GM19452 (cell line): ENCODE measurements around the gene CALB2.
"Not testable (repeated sequence)": the region's sequence is repeated elsewhere in the genome, so short reads cannot be mapped to it uniquely, and the experiment has no call there.

Experiments
- ATAC-seq: cut with Tn5 transposase; IDR thresholded peaks from one replicate; pipeline ENCODE4 v1.9.1; 2021; ENCODE audit not compliant: unreplicated experiment

CALB2 gene

GRCh38 chr16:71352466-71352865, 6.1 kb upstream of the CALB2 start:
- ATAC-seq: no peak

- ATAC-seq: no peak
Observed at GRCh38 chr16:71352963-71353460, 5.5 kb upstream of the CALB2 start.

- no peak for ATAC-seq
Observed at GRCh38 chr16:71353736-71354135, 4.8 kb upstream of the CALB2 start.

- ATAC-seq: no peak
Observed at GRCh38 chr16:71354156-71354555, 4.4 kb upstream of the CALB2 start.

- ATAC-seq: no peak
Observed at GRCh38 chr16:71356051-71356740, 2.3 kb upstream of the CALB2 start.

- ATAC-seq: not testable (repeated sequence)
Observed at GRCh38 chr16:71356936-71357335, 1.6 kb upstream of the CALB2 start.

GRCh38 chr16:71357681-71358080, 842 bp upstream of the CALB2 start:
- no peak for ATAC-seq

- no peak for ATAC-seq
Observed at GRCh38 chr16:71359431-71359830, 908 bp downstream of the CALB2 start.

GRCh38 chr16:71360378-71360777, 1.9 kb downstream of the CALB2 start:
- ATAC-seq: no peak

- no peak for ATAC-seq
Observed at GRCh38 chr16:71364133-71364681, 5.7 kb downstream of the CALB2 start.

GRCh38 chr16:71365021-71365420, 6.5 kb downstream of the CALB2 start:
- ATAC-seq: no peak

- ATAC-seq: no peak
Observed at GRCh38 chr16:71367241-71367976, 8.9 kb downstream of the CALB2 start.

- ATAC-seq: no peak
Observed at GRCh38 chr16:71368958-71369357, 10.4 kb downstream of the CALB2 start.

GRCh38 chr16:71369494-71369893, 11.0 kb downstream of the CALB2 start:
- no peak for ATAC-seq

GRCh38 chr16:71371237-71371636, 12.7 kb downstream of the CALB2 start:
- no peak for ATAC-seq

- no peak for ATAC-seq
Observed at GRCh38 chr16:71373073-71373472, 14.6 kb downstream of the CALB2 start.

- no peak for ATAC-seq
Observed at GRCh38 chr16:71376465-71377157, 18.1 kb downstream of the CALB2 start.

- ATAC-seq: no peak
Observed at GRCh38 chr16:71379711-71380110, 21.2 kb downstream of the CALB2 start.

- no peak for ATAC-seq
Observed at GRCh38 chr16:71380831-71381230, 22.3 kb downstream of the CALB2 start.

- no peak for ATAC-seq
Observed at GRCh38 chr16:71383054-71383773, 24.7 kb downstream of the CALB2 start.
